Stimulated activated CD8-positive, alpha-beta memory T cell treated with anti-CD3 and anti-CD28 coated beads, Interleukin-12 subunit alpha, Interleukin-12 subunit beta, amount 100 ng/mL, for 24 hours (primary cell): Measurements from ENCODE around the gene OR8B4.
"Not testable (repeated sequence)": the region's sequence is repeated elsewhere in the genome, so short reads cannot be mapped to it uniquely, and the experiment has no call there.

Source experiments
- DNase-seq: peaks from one replicate; pipeline ENCODE4 v3.0.0-alpha.2; 2020; ENCODE audit errors: extremely low read depth

Gene OR8B4, protein sequence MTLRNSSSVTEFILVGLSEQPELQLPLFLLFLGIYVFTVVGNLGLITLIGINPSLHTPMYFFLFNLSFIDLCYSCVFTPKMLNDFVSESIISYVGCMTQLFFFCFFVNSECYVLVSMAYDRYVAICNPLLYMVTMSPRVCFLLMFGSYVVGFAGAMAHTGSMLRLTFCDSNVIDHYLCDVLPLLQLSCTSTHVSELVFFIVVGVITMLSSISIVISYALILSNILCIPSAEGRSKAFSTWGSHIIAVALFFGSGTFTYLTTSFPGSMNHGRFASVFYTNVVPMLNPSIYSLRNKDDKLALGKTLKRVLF

DNA sequence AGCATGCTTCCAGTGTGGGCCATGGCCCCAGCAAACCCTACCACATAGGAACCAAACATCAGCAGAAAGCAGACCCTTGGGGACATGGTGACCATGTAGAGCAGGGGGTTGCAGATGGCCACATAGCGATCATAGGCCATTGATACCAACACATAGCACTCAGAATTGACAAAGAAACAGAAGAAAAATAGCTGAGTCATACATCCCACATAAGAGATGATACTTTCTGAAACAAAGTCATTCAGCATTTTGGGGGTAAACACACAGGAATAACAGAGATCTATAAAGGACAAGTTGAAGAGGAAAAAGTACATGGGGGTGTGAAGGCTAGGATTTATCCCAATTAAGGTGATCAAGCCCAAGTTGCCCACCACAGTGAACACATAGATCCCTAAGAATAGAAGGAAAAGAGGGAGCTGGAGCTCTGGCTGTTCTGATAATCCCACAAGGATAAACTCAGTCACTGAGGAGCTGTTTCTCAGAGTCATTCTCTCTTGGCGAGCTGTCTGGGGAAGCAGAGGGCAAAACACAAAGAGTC lies at the start of gene OR8B4:
Gene OR8B4, minus strand, starts transcription at position 488 of the 538 bp plus-strand sequence. Its CDS starts 0 bp downstream, at position 488.
- no peak for DNase-seq

DNA sequence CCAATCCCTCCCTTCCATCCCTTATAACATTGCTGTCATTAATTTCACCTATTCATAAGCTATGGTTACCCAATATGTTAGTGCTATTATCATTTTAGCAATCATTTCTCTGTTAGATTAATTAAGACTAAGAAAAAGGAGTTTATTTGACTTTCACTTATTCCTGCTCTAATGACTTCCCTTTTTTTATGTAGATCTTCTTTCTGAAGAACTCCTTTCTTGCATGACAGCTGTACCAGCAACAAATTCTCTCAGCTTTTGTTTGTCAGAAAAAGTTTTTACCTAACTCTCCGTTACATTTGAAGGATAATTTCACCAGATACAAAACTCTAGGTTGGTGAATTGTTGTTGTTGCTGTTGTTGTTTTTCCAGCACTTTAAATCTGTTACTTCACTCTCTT lies 49.4 kb upstream of the OR8B4 start:
- no peak for DNase-seq

- no peak for DNase-seq
Measured at GRCh38 chr11:124473476-124473875, 48.8 kb upstream of the OR8B4 start.

DNA sequence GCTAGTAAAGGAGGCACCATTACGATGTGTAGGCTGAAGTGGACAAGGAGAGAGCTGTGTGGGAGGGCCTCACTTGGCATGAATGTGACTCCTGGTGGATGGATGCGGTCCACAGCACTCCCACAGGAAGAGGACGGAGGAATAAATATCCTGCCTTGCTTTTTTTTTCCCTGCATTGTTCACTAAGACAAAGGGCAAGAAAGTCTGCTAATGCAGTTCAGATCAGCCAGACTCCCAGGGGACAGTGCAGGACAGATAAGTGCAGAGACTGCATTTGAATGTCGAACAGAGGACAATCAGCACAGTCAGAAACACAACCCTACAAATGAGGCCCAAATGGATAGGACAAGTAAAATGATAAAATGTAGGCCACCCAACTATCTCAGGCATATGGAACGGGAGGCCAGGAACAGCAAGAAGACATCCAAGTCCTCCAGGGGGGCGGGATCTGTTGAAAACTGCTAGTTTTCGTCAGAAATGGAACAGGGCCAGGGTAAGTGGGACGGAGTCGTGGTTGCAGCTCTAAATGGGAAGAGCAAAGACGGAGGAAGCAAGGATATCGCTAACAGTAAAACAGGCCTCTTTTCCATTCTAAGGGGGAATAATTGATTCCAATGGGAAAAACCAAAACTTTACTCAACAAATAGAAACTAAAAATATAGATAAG lies 46.0 kb upstream of the OR8B4 start:
- no peak for DNase-seq

DNA sequence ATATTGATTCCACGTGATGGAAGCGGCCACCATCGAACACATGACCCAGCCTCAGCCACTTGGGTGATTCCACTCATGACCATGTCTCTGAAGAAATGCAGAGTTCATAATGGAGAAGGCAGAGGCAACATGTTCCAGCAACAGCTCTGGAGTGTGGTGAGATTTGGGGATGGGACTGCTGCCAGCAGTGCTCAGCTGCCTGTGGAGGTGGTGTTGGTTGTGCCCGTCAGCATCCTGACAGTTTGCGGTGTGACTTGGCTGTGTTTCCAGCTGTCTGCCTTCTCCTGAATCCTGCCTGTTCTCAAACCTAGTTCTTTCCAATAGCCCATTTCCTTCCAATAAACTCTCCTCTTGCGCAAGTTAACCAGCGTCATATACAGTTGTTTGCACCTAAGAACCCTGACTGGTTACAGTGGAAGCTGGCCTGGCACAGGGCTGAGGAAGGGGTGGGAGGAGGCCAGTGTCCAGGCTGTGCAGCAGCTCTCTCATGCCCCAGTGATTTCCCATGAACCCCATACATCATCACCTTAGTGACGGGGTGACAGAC lies 42.8 kb upstream of the OR8B4 start:
- no peak for DNase-seq

- no peak for DNase-seq
Measured at GRCh38 chr11:124465368-124465767, 40.7 kb upstream of the OR8B4 start.

DNA sequence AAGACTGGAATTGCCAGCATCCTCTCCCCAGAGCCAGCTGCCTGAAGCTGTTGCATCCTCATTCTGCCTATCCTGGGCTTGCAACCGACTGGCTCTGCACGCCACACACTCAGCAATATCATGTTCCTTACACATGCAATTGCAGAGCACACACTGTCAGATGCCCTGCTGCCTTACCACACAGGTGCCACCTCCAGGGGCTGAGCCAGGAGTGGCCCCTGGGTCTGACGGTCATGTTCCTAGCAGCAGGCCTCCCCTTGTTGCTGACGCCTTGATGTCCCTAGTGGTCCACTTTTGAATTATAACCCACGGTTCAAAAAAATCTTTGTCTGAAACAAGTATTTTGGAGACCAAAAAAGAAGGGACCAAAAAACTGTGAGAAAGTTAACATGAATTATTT lies 39.3 kb upstream of the OR8B4 start:
- no peak for DNase-seq

GRCh38 chr11:124463324-124463723 lies 38.7 kb upstream of the OR8B4 start:
- DNase-seq: no peak

- DNase-seq: no peak
Measured at GRCh38 chr11:124460459-124460858, 35.8 kb upstream of the OR8B4 start.

GRCh38 chr11:124459379-124459778 lies 34.7 kb upstream of the OR8B4 start:
- not testable (repeated sequence) for DNase-seq

- no peak for DNase-seq
Measured at GRCh38 chr11:124454552-124454951, 29.9 kb upstream of the OR8B4 start.

GRCh38 chr11:124446916-124447315 lies 22.2 kb upstream of the OR8B4 start:
- DNase-seq: no peak

- DNase-seq: no peak
Measured at GRCh38 chr11:124445646-124446150, 21.0 kb upstream of the OR8B4 start, which contains the start of gene OR8B8. TSS of gene OR8B8 (minus strand) at chr11:124445696. CDS start at chr11:124441085, 4,611 bp downstream.

DNA sequence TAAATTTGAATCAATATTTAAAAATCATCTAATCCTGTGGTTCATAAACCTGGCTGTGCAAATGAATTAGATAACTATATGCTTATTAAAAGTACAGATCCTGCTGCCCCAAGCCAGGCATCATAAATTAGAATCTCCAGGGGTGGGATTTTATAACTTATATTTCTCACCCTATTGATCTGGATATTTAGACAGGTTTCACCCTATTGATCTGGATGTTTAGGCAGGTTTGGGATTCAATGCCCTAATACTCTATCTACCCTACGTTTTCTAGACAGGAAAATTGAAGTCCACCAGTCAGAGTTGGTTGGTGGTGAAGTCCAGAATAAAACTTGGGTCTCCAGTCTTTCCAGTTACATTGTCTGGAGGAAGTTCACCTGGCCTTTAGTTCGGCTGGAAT lies 18.2 kb upstream of the OR8B4 start:
- DNase-seq: no peak

DNA sequence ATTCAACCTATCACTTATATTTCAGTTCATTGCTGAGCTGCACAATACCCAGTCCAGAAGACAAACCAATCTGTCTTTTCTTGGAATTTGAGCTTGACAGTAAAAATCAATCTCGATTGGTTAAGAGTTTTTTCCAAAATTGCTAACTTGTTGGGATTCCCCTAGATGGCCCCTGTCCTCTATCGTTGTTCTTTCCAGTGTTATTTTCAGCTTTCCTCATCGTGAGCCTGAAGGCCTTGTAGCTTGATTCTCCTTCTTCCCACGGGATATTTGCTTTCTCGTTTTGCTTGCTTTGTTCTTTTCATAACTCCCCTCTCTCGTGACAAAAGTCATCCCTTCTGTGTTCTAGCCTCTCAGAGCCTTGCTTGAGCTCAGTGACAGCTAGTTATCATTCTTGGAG lies 17.8 kb upstream of the OR8B4 start:
- no peak for DNase-seq

GRCh38 chr11:124441519-124441918 lies 16.8 kb upstream of the OR8B4 start:
- no peak for DNase-seq

- DNase-seq: no peak
Measured at GRCh38 chr11:124441081-124441480, 16.4 kb upstream of the OR8B4 start.

GRCh38 chr11:124440608-124441007 lies 15.9 kb upstream of the OR8B4 start:
- DNase-seq: no peak

DNA sequence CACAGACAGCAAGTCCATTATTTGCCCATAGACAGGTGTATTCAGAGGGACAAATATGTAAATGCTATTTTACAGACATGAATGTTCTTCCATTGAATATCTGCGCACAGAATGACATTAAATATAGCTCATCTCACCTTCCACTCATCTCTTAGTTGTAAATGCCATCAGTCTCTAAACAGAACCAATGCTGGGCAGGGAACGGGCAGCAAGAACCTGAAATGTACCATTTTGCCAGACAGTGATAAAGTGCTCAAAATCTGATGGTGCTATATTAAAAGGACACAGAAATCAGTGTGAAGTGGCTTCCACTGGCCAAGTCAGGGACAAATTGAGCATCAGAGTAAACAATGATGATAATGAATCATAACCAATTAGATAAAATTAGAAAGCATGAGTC lies 10.0 kb upstream of the OR8B4 start:
- DNase-seq: no peak

DNA sequence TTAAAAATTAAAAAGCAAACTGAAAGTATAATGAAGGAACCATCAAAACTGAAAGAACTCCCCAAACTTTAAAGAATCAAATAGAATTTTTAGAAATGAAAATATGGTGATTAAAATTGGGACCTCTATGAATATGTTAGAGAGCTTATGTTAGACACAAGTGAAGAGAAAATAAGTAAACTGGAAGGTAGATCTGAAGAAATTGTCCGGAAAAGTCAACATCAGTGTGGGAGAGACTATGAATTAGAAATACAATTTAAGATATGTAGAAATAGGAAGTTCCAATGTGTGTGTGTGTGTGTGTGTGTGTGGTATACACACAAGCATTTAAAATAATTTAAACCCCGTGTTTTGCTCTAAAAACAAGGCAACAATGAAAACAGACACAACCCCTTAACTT lies 4.9 kb upstream of the OR8B4 start:
- DNase-seq: no peak

DNA sequence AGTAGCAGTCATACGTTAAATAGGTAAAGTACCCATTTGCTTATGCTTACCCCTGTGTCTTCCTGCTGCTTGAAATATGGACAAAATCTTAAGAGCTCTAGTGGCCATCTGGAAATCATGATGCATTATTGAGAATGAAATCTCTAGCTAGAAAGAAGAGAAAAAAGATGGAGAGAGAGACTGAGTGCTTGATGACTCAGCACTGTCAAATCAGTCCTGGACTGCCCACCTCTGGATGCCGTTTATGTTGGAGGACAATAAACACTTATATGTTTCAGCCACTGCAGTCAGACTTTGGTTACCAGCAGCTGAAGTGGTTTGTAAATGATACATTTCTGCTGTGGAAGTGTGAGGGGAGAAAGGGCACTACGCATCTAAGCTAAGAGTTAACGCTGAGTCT lies 3.6 kb downstream of the OR8B4 start:
- DNase-seq: no peak

GRCh38 chr11:124415356-124415923 lies 9.2 kb downstream of the OR8B4 start:
- no peak for DNase-seq
